Spleen (tissue), 11 donors: ENCODE data around the gene CYP20A1. TPM values are rescaled to one million over a fixed set of nuclear protein-coding genes. Genes with fewer than 3 reads are reported as not detected.

Experiments used
- DNase-seq: peaks from one replicate; pipeline ENCODE4 v3.0.0-alpha.2; 2020
- H3K27ac ChIP-seq, 8 donors: fragments of 200-600 bp; sonication (generic) in 7 of 8; 1 replicate in 4 of 8; 2 replicates in 4 of 8; pipeline versions ENCODE4 v1.5.0 to v1.8.0; 2016 to 2021; ENCODE audit warnings: inconsistent platforms in 4 of 8, mild to moderate bottlenecking in 4 of 8, moderate library complexity in 1 of 8
- H3K27me3 ChIP-seq, 7 donors: fragments of 200-600 bp; sonication (generic) in 6 of 7; replicated peaks in 1 of 7; 1 replicate in 4 of 7; 2 replicates in 3 of 7; pipeline versions ENCODE4 v1.5.0 to v1.8.0; 2016 to 2021; ENCODE audit warnings: inconsistent platforms in 3 of 7, mild to moderate bottlenecking in 1 of 7
- H3K36me3 ChIP-seq, 6 donors: fragments of 200-600 bp; sonication (generic) in 5 of 6; 1 replicate in 4 of 6; 2 replicates in 2 of 6; pipeline versions ENCODE4 v1.5.0 to v1.8.0; 2016 to 2021; ENCODE audit warnings: inconsistent platforms in 2 of 6
- H3K4me1 ChIP-seq, 6 donors: fragments of 200-600 bp; sonication (generic) in 5 of 6; 1 replicate in 3 of 6; 2 replicates in 3 of 6; pipeline versions ENCODE4 v1.5.0 to v1.8.0; 2016 to 2021; ENCODE audit warnings: inconsistent platforms in 3 of 6
- H3K4me3 ChIP-seq, 8 donors: fragments of 200-600 bp; sonication (generic) in 7 of 8; 1 replicate in 4 of 8; 2 replicates in 4 of 8; pipeline versions ENCODE4 v1.5.0 to v1.8.0; 2016 to 2021; ENCODE audit warnings: inconsistent platforms in 4 of 8, mild to moderate bottlenecking in 4 of 8, moderate library complexity in 2 of 8
- H3K9me3 ChIP-seq, 8 donors: fragments of 200-600 bp; sonication (generic) in 7 of 8; 1 replicate in 4 of 8; 2 replicates in 4 of 8; pipeline versions ENCODE4 v1.5.0 to v1.8.0; 2016 to 2021; ENCODE audit warnings: inconsistent platforms in 4 of 8
- POLR2A ChIP-seq, 3 donors: fragments of 450-650 bp; IDR thresholded peaks; one replicate each; pipeline ENCODE4 v1.5.1; 2017; ENCODE audit warnings: antibody characterized with exemption in 3 of 3, mild to moderate bottlenecking in 1 of 3
- POLR2AphosphoS5 ChIP-seq, 3 donors: sonication (generic); formaldehyde crosslinking; IDR thresholded peaks; one replicate each; pipeline ENCODE4 v1.5.1; 2017; ENCODE audit warnings: antibody characterized with exemption in 3 of 3
- WGBS, 5 donors: extraction: QIAGEN DNeasy Blood & Tissue Kit in 3 of 5; methylation state at CpG; one replicate each; pipeline versions ENCODE4 v1.1.5 to v1.1.7; 2013 to 2018; 5-methylcytosine and 5-hydroxymethylcytosine counted together
- intact Hi-C: fragments of 100-400 bp; cut with DNase I; formaldehyde crosslinking; loops from one replicate; pipeline ENCODE4 v1.15.0; 2023; ENCODE audit warnings: low total_unique reads
- polyA plus RNA-seq, 3 donors: library from polyadenylated mRNA; stranded (reverse); fragments of 200-250 nt; gene quantifications; one replicate each; pipeline ENCODE4 v1.2.1, GENCODE V29; 2013
- total RNA-seq, 7 donors: library from RNA; depleted of rRNA in 3 of 7; stranded (reverse); fragments of >200 nt in 3 of 7; fragmentation: NEBNext Ultra II Directional in 4 of 7; extraction: Animal tissue kit (Norgen Biotek cat#: 25700) in 4 of 7; gene quantifications; one replicate each; pipeline versions ENCODE4 v1.1.0 to v1.2.1, GENCODE V29; 2016 to 2021
- TF ChIP-seq, protein P1 (sequence below), 11 experiments: fragments of 200-600 bp in 7 of 11; fragments of 450-650 bp in 4 of 11; sonication (generic) in 4 of 11; IDR thresholded peaks in 8 of 11; conservative IDR thresholded peaks in 3 of 11; 1 replicate in 7 of 11; 2 replicates in 4 of 11; pipeline versions ENCODE4 v1.4.0 to v1.8.0; 2016 to 2021; ENCODE audit warnings: antibody characterized with exemption in 11 of 11, inconsistent platforms in 4 of 11, mild to moderate bottlenecking in 1 of 11
- donor health status: healthy with polysubstance abuse.
- donor health status: DM: no; HTN: no; CAD: no; lungs with moderate emphysema.
- donor health status: DM: no; HTN: no; CAD: no.
- donor health status: Bipolar disorder and iron deficiency.
- donor health status: healthy.
- donor health status: DM: no; HTN: no; CAD: no.
- donor health status: DM: yes; HTN: yes; CAD: no.

Gene CYP20A1
- total and polyA plus RNA-seq, 10 donors: 6.5 to 32.2 (median 26.7) TPM

DNA sequence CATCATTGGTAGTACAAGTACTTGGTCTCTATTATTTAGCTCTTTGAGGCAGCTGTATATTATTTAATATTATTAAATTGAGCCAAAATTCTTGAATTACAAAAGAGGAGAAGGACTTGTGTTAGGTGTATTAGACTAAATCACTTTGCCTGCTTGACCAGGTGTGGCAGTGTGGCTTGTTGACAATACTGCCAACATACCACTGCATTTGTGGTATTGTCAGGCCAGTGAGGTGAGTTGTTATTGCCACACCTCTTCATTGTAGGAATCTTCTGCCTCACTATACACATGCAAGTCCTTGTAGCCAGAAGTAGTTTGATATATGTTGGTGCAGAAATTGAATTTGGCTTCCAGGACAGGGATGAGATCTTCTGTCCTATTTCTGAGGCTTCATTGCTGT lies 40.5 kb downstream of the CYP20A1 start:
- no peaks in the 10 kb centered on the region for H3K27me3 ChIP-seq
- H3K9me3 ChIP-seq: no peaks in the 10 kb centered on the region
- no peak overlapping the region for H3K4me3 ChIP-seq
- TF ChIP-seq POLR2A (IDR thresholded peaks at IDR 0.05) (no peak), POLR2AphosphoS5 (IDR thresholded peaks at IDR 0.05) (no peak)
- TF ChIP-seq, protein P1, sequence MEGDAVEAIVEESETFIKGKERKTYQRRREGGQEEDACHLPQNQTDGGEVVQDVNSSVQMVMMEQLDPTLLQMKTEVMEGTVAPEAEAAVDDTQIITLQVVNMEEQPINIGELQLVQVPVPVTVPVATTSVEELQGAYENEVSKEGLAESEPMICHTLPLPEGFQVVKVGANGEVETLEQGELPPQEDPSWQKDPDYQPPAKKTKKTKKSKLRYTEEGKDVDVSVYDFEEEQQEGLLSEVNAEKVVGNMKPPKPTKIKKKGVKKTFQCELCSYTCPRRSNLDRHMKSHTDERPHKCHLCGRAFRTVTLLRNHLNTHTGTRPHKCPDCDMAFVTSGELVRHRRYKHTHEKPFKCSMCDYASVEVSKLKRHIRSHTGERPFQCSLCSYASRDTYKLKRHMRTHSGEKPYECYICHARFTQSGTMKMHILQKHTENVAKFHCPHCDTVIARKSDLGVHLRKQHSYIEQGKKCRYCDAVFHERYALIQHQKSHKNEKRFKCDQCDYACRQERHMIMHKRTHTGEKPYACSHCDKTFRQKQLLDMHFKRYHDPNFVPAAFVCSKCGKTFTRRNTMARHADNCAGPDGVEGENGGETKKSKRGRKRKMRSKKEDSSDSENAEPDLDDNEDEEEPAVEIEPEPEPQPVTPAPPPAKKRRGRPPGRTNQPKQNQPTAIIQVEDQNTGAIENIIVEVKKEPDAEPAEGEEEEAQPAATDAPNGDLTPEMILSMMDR (IDR thresholded peaks at IDR 0.05 in 8 of 11, conservative IDR thresholded peaks at IDR 0.05 in 3 of 11): no peak
- H3K4me1 ChIP-seq: no peaks in the 10 kb centered on the region
- no peak overlapping the region for H3K27ac ChIP-seq
- DNase-seq: no peak
- peaks cover 0 to 100% (median 82%) of the 10 kb centered on the region in 6 donors for H3K36me3 ChIP-seq
- intact Hi-C loops: no loop called here

- intact Hi-C loops: no loop called here
- WGBS, 5 donors: 90 to 95% (median 92%) methylated on average over 6 of the region's 6 CpGs
- no peak for TF ChIP-seq POLR2A (IDR thresholded peaks at IDR 0.05)
- TF ChIP-seq, protein P1 (IDR thresholded peaks at IDR 0.05 in 8 of 11, conservative IDR thresholded peaks at IDR 0.05 in 3 of 11): no peak
- no peak for TF ChIP-seq POLR2AphosphoS5 (IDR thresholded peaks at IDR 0.05)
- Histone ChIP-seq H3K9me3 (no peaks in the 10 kb centered on the region), H3K27ac (no peak overlapping the region), H3K4me1 (no peaks in the 10 kb centered on the region), H3K4me3 (no peak overlapping the region), H3K27me3 (no peaks in the 10 kb centered on the region), H3K36me3 (peaks cover 0 to 100% (median 87%) of the 10 kb centered on the region in 6 donors)
- no peak for DNase-seq
Measured at GRCh38 chr2:203280428-203281064, 41.7 kb downstream of the CYP20A1 start.

- Histone ChIP-seq H3K27ac (no peak overlapping the region), H3K9me3 (no peaks in the 10 kb centered on the region), H3K4me1 (no peaks in the 10 kb centered on the region), H3K4me3 (no peak overlapping the region), H3K27me3 (no peaks in the 10 kb centered on the region), H3K36me3 (peaks cover 0 to 100% (median 87%) of the 10 kb centered on the region in 6 donors)
- 94 to 98% (median 96%) methylated on average over 7 of the region's 7 CpGs for WGBS, 5 donors
- TF ChIP-seq, protein P1 (IDR thresholded peaks at IDR 0.05 in 8 of 11, conservative IDR thresholded peaks at IDR 0.05 in 3 of 11): no peak
- TF ChIP-seq POLR2A (IDR thresholded peaks at IDR 0.05) (no peak), POLR2AphosphoS5 (IDR thresholded peaks at IDR 0.05) (no peak)
- DNase-seq: no peak
- intact Hi-C loops: no loop called here
Measured at GRCh38 chr2:203282101-203282500, 43.3 kb downstream of the CYP20A1 start.

DNA sequence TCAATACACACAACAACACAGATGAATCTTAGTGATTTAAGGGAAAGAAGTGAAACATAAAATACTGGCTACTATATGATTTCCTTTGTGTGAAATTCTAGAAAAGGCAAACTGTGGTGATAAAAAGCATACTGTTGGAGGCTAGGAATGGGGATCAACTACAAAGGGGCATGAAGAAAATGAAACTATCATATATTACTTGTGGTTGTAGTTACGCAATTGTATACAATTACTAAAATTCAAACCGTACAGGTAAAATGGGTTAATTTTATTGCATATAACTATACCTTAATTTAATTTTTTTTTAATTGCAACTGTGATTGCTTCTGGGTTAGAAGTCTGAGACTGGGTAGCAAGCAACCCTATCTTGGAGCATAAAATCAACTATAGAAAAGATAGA lies 47.7 kb downstream of the CYP20A1 start:
- intact Hi-C loops: no loop called here
- DNase-seq: no peak
- H3K27me3 ChIP-seq: no peaks in the 10 kb centered on the region
- H3K4me3 ChIP-seq: no peak overlapping the region
- no peaks in the 10 kb centered on the region for H3K4me1 ChIP-seq
- no peak for TF ChIP-seq POLR2A (IDR thresholded peaks at IDR 0.05)
- no peak for TF ChIP-seq POLR2AphosphoS5 (IDR thresholded peaks at IDR 0.05)
- TF ChIP-seq, protein P1 (IDR thresholded peaks at IDR 0.05 in 8 of 11, conservative IDR thresholded peaks at IDR 0.05 in 3 of 11): no peak
- WGBS, 5 donors: 80 to 92% (median 92%) methylated on average over 2 of the region's 2 CpGs
- H3K36me3 ChIP-seq: peaks cover 0 to 97% (median 66%) of the 10 kb centered on the region in 6 donors
- H3K27ac ChIP-seq: no peak overlapping the region
- H3K9me3 ChIP-seq: no peaks in the 10 kb centered on the region
